ENCODE measurements around the gene OAS3. TPM values are rescaled to one million over a fixed set of nuclear protein-coding genes. Genes with fewer than 3 reads are reported as not detected.

The OAS3 gene
- total RNA-seq, 1 donor from 2014 or later: 24.4 TPM

- TF ChIP-seq CTCF (conservative IDR thresholded peaks at IDR 0.05; ENCODE audit: low read depth, low read length): peak; percentile 31
- DNase-seq (ENCODE audit: low read depth): no peak
- H3K4me3 ChIP-seq (ENCODE audit: low read depth, low read length): no peak overlapping the region
Measured at GRCh38 chr12:113002155-113002554, 63.9 kb downstream of the OAS3 start.

GRCh38 chr12:113002676-113003075 lies 64.4 kb downstream of the OAS3 start:
- TF ChIP-seq CTCF (conservative IDR thresholded peaks at IDR 0.05; ENCODE audit: low read depth, low read length): no peak
- no peak for DNase-seq (ENCODE audit: low read depth)
- no peak overlapping the region for H3K4me3 ChIP-seq (ENCODE audit: low read depth, low read length)

- no peak overlapping the region for H3K4me3 ChIP-seq (ENCODE audit: low read depth, low read length)
- no peak for TF ChIP-seq CTCF (conservative IDR thresholded peaks at IDR 0.05; ENCODE audit: low read depth, low read length)
- no peak for DNase-seq (ENCODE audit: low read depth)
Measured at GRCh38 chr12:113003636-113004035, 65.4 kb downstream of the OAS3 start.

- no peak overlapping the region for H3K4me3 ChIP-seq (ENCODE audit: low read depth, low read length)
- peak; percentile 60 for TF ChIP-seq CTCF (conservative IDR thresholded peaks at IDR 0.05; ENCODE audit: low read depth, low read length)
- no peak for DNase-seq (ENCODE audit: low read depth)
Measured at GRCh38 chr12:113005762-113006161, 67.5 kb downstream of the OAS3 start.

GRCh38 chr12:113006206-113006605 lies 67.9 kb downstream of the OAS3 start:
- no peak for DNase-seq (ENCODE audit: low read depth)
- no peak for TF ChIP-seq CTCF (conservative IDR thresholded peaks at IDR 0.05; ENCODE audit: low read depth, low read length)
- H3K4me3 ChIP-seq (ENCODE audit: low read depth, low read length): no peak overlapping the region

GRCh38 chr12:113006641-113007040 lies 68.4 kb downstream of the OAS3 start:
- no peak for TF ChIP-seq CTCF (conservative IDR thresholded peaks at IDR 0.05; ENCODE audit: low read depth, low read length)
- no peak for DNase-seq (ENCODE audit: low read depth)
- H3K4me3 ChIP-seq (ENCODE audit: low read depth, low read length): no peak overlapping the region

- H3K4me3 ChIP-seq (ENCODE audit: low read depth, low read length): no peak overlapping the region
- no peak for TF ChIP-seq CTCF (conservative IDR thresholded peaks at IDR 0.05; ENCODE audit: low read depth, low read length)
- peak; percentile 41 for DNase-seq (ENCODE audit: low read depth)
Measured at GRCh38 chr12:113007166-113007565, 68.9 kb downstream of the OAS3 start.

Data from epithelial cell of proximal tubule (primary cell).